ENCODE results near the gene CHMP6. TPM values are rescaled to one million over a fixed set of nuclear protein-coding genes. Genes with fewer than 3 reads are reported as not detected.

The CHMP6 gene
- total RNA-seq, 5 donors from 2014 or later (not counting 1 experiment from before 2014, with no cell fraction given) = 25.0 to 48.9 (median 43.2) TPM

- peaks cover 0 to 27% of the 10 kb centered on the region in 2 experiments for H3K4me1 ChIP-seq (ENCODE audit: control insufficient read depth in 1 of 2, extremely low read depth in 1 of 2, insufficient read depth in 2 of 2, low read length in 2 of 2)
- POLR2A ChIA-PET = no interaction called here
- CTCF ChIA-PET = interaction anchor here in 1 of 2 donors (1.0 kb wide), 1 partner anchor 544 kb away, joined by 3 read pairs; no protein-coding TSS in a partner anchor
- WGBS (ENCODE audit: insufficient coverage) = 65% methylated on average over 19 of the region's 26 CpGs
- no peak overlapping the region for H3K4me3 ChIP-seq (ENCODE audit: control insufficient read depth in 1 of 2, extremely low read depth in 1 of 2, low read length in 1 of 2)
- no peaks in the 10 kb centered on the region for H3K9me3 Mint-ChIP-seq
- ATAC-seq (replicated peaks in 1 of 4) = no peak
- H3K36me3 ChIP-seq (ENCODE audit: control insufficient read depth in 2 of 2, extremely low read depth in 1 of 2, insufficient read depth in 1 of 2, low read length in 1 of 2) = peaks cover 2 to 5% of the 10 kb centered on the region in 2 donors
- no peaks in the 10 kb centered on the region for H3K9me3 ChIP-seq
- H3K27me3 Mint-ChIP-seq = peaks cover 4 to 5% of the 10 kb centered on the region in 2 donors
- peaks cover 5 to 11% (median 6%) of the 10 kb centered on the region in 3 donors for H3K4me1 Mint-ChIP-seq
- H3K27ac ChIP-seq (ENCODE audit: low read length) = no peak overlapping the region
- H3K36me3 Mint-ChIP-seq = no peaks in the 10 kb centered on the region
- H3K27ac Mint-ChIP-seq = no peak overlapping the region
- peaks cover 0 to 32% of the 10 kb centered on the region in 2 experiments for H3K27me3 ChIP-seq (replicated peaks in 1 of 2; ENCODE audit: control insufficient read depth in 2 of 2, extremely low read depth in 1 of 2, insufficient read depth in 2 of 2, low read length in 1 of 2)
- peak overlapping the region in 1 of 3 donors; percentile 29 for H3K4me3 Mint-ChIP-seq
- no peak for DNase-seq
Observed at GRCh38 chr17:80970762-80971703, 20.6 kb upstream of the CHMP6 start.

GRCh38 chr17:80971704-80972304 lies 19.8 kb upstream of the CHMP6 start:
- Histone ChIP-seq H3K4me3 (ENCODE audit: control insufficient read depth in 1 of 2, extremely low read depth in 1 of 2, low read length in 1 of 2) (no peak overlapping the region), H3K9me3 (no peaks in the 10 kb centered on the region), H3K36me3 (ENCODE audit: control insufficient read depth in 2 of 2, extremely low read depth in 1 of 2, insufficient read depth in 1 of 2, low read length in 1 of 2) (no peaks in the 10 kb centered on the region), H3K27ac (ENCODE audit: low read length) (no peak overlapping the region), H3K27me3 (replicated peaks in 1 of 2; ENCODE audit: control insufficient read depth in 2 of 2, extremely low read depth in 1 of 2, insufficient read depth in 2 of 2, low read length in 1 of 2) (peaks cover 0 to 37% of the 10 kb centered on the region in 2 experiments), H3K4me1 (ENCODE audit: control insufficient read depth in 1 of 2, extremely low read depth in 1 of 2, insufficient read depth in 2 of 2, low read length in 2 of 2) (peaks cover 0 to 27% of the 10 kb centered on the region in 2 experiments)
- no peak overlapping the region for H3K4me3 Mint-ChIP-seq
- H3K36me3 Mint-ChIP-seq = no peaks in the 10 kb centered on the region
- H3K27me3 Mint-ChIP-seq = peaks cover 4 to 9% of the 10 kb centered on the region in 2 donors
- peaks cover 5 to 11% (median 6%) of the 10 kb centered on the region in 3 donors for H3K4me1 Mint-ChIP-seq
- no peak for DNase-seq
- no peak for ATAC-seq (replicated peaks in 1 of 4)
- no peak overlapping the region for H3K27ac Mint-ChIP-seq
- H3K9me3 Mint-ChIP-seq = no peaks in the 10 kb centered on the region
- ChIA-PET CTCF (no interaction called here), POLR2A (no interaction called here)
- WGBS (ENCODE audit: insufficient coverage) = 82% methylated on average over 10 of the region's 13 CpGs

GRCh38 chr17:80976701-80977100 lies 14.9 kb upstream of the CHMP6 start:
- ChIA-PET CTCF (interaction anchor here in 1 of 2 donors (2.2 kb wide), 1 partner anchor 550 kb away, joined by 7 read pairs; no protein-coding TSS in a partner anchor), POLR2A (no interaction called here)
- Mint-ChIP-seq H3K4me3 (no peak overlapping the region), H3K36me3 (no peaks in the 10 kb centered on the region), H3K27ac (no peak overlapping the region), H3K9me3 (no peaks in the 10 kb centered on the region), H3K27me3 (peaks cover 15 to 27% of the 10 kb centered on the region in 2 donors), H3K4me1 (peaks cover 4 to 11% (median 9%) of the 10 kb centered on the region in 3 donors)
- H3K36me3 ChIP-seq (ENCODE audit: control insufficient read depth in 2 of 2, extremely low read depth in 1 of 2, insufficient read depth in 1 of 2, low read length in 1 of 2) = no peaks in the 10 kb centered on the region
- peaks cover 0 to 10% of the 10 kb centered on the region in 2 experiments for H3K4me1 ChIP-seq (ENCODE audit: control insufficient read depth in 1 of 2, extremely low read depth in 1 of 2, insufficient read depth in 2 of 2, low read length in 2 of 2)
- no peak overlapping the region for H3K4me3 ChIP-seq (ENCODE audit: control insufficient read depth in 1 of 2, extremely low read depth in 1 of 2, low read length in 1 of 2)
- no CpG with 5 or more reads among the region's 3 CpGs for WGBS (ENCODE audit: insufficient coverage)
- no peak overlapping the region for H3K27ac ChIP-seq (ENCODE audit: low read length)
- ATAC-seq (replicated peaks in 1 of 4) = no peak
- no peaks in the 10 kb centered on the region for H3K9me3 ChIP-seq
- H3K27me3 ChIP-seq (replicated peaks in 1 of 2; ENCODE audit: control insufficient read depth in 2 of 2, extremely low read depth in 1 of 2, insufficient read depth in 2 of 2, low read length in 1 of 2) = peaks cover 0 to 60% of the 10 kb centered on the region in 2 experiments
- no peak for DNase-seq

- Mint-ChIP-seq H3K4me1 (peaks cover 4 to 11% (median 9%) of the 10 kb centered on the region in 3 donors), H3K36me3 (no peaks in the 10 kb centered on the region), H3K9me3 (no peaks in the 10 kb centered on the region), H3K27ac (no peak overlapping the region), H3K27me3 (peaks cover 15 to 27% of the 10 kb centered on the region in 2 donors), H3K4me3 (no peak overlapping the region)
- POLR2A ChIA-PET = no interaction called here
- CTCF ChIA-PET = interaction anchor here (0.6 to 2.2 kb wide), 2 partner anchors 550 to 774 kb away, joined by 3 to 7 read pairs; no protein-coding TSS in a partner anchor
- no peak for ATAC-seq (replicated peaks in 1 of 4)
- Histone ChIP-seq H3K27me3 (replicated peaks in 1 of 2; ENCODE audit: control insufficient read depth in 2 of 2, extremely low read depth in 1 of 2, insufficient read depth in 2 of 2, low read length in 1 of 2) (peaks cover 0 to 60% of the 10 kb centered on the region in 2 experiments), H3K4me3 (ENCODE audit: control insufficient read depth in 1 of 2, extremely low read depth in 1 of 2, low read length in 1 of 2) (no peak overlapping the region), H3K9me3 (no peaks in the 10 kb centered on the region), H3K27ac (ENCODE audit: low read length) (no peak overlapping the region), H3K4me1 (ENCODE audit: control insufficient read depth in 1 of 2, extremely low read depth in 1 of 2, insufficient read depth in 2 of 2, low read length in 2 of 2) (peaks cover 0 to 10% of the 10 kb centered on the region in 2 experiments), H3K36me3 (ENCODE audit: control insufficient read depth in 2 of 2, extremely low read depth in 1 of 2, insufficient read depth in 1 of 2, low read length in 1 of 2) (no peaks in the 10 kb centered on the region)
- no CpG with 5 or more reads among the region's 4 CpGs for WGBS (ENCODE audit: insufficient coverage)
- no peak for DNase-seq
Observed at GRCh38 chr17:80977172-80977571, 14.5 kb upstream of the CHMP6 start.

GRCh38 chr17:80978499-80979497 lies 12.8 kb upstream of the CHMP6 start:
- no peak overlapping the region for H3K27ac ChIP-seq (ENCODE audit: low read length)
- H3K9me3 ChIP-seq = no peaks in the 10 kb centered on the region
- H3K36me3 ChIP-seq (ENCODE audit: control insufficient read depth in 2 of 2, extremely low read depth in 1 of 2, insufficient read depth in 1 of 2, low read length in 1 of 2) = no peaks in the 10 kb centered on the region
- peaks cover 4 to 11% (median 11%) of the 10 kb centered on the region in 3 donors for H3K4me1 Mint-ChIP-seq
- 87% methylated on average over 27 of the region's 31 CpGs for WGBS (ENCODE audit: insufficient coverage)
- ATAC-seq (replicated peaks in 1 of 4) (no peak), DNase-seq (no peak)
- peaks cover 15 to 32% of the 10 kb centered on the region in 2 donors for H3K27me3 Mint-ChIP-seq
- H3K27ac Mint-ChIP-seq = no peak overlapping the region
- peaks cover 0 to 10% of the 10 kb centered on the region in 2 experiments for H3K4me1 ChIP-seq (ENCODE audit: control insufficient read depth in 1 of 2, extremely low read depth in 1 of 2, insufficient read depth in 2 of 2, low read length in 2 of 2)
- no peaks in the 10 kb centered on the region for H3K9me3 Mint-ChIP-seq
- H3K4me3 Mint-ChIP-seq = no peak overlapping the region
- no peaks in the 10 kb centered on the region for H3K36me3 Mint-ChIP-seq
- ChIA-PET CTCF (interaction anchor here in 1 of 2 donors (2.2 kb wide), 1 partner anchor 552 kb away, joined by 7 read pairs; no protein-coding TSS in a partner anchor), POLR2A (no interaction called here)
- peaks cover 0 to 63% of the 10 kb centered on the region in 2 experiments for H3K27me3 ChIP-seq (replicated peaks in 1 of 2; ENCODE audit: control insufficient read depth in 2 of 2, extremely low read depth in 1 of 2, insufficient read depth in 2 of 2, low read length in 1 of 2)
- no peak overlapping the region for H3K4me3 ChIP-seq (ENCODE audit: control insufficient read depth in 1 of 2, extremely low read depth in 1 of 2, low read length in 1 of 2)
